Measurements from ENCODE around the gene LIMCH1.

DNA sequence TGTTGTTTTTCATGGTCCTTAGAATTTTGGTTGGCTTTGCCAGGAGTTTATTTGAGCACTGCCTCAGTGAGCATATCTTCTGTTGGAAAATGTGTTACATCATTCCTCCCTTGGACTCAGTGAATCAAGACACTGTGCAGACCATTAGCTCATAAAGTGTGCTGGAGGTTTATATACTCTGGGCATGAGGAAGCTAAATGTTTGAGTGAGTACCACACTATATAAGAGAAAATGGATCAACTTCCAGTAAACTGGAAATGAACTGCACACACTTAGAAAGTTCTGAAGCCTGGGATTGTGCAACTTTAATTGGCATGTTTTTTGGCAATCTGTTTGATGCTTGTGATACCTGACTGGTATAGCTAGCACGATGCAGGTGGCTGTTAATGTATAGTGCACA, 75.9 kb downstream of the LIMCH1 start:
- TF ChIP-seq, protein P1, sequence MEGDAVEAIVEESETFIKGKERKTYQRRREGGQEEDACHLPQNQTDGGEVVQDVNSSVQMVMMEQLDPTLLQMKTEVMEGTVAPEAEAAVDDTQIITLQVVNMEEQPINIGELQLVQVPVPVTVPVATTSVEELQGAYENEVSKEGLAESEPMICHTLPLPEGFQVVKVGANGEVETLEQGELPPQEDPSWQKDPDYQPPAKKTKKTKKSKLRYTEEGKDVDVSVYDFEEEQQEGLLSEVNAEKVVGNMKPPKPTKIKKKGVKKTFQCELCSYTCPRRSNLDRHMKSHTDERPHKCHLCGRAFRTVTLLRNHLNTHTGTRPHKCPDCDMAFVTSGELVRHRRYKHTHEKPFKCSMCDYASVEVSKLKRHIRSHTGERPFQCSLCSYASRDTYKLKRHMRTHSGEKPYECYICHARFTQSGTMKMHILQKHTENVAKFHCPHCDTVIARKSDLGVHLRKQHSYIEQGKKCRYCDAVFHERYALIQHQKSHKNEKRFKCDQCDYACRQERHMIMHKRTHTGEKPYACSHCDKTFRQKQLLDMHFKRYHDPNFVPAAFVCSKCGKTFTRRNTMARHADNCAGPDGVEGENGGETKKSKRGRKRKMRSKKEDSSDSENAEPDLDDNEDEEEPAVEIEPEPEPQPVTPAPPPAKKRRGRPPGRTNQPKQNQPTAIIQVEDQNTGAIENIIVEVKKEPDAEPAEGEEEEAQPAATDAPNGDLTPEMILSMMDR (IDR thresholded peaks at IDR 0.05; ENCODE audit: poor library complexity), result no peak
- TF ChIP-seq EZH2phosphoT487 (IDR thresholded peaks at IDR 0.05; ENCODE audit: low read depth, severe bottlenecking, unreplicated experiment), result no peak
- no peak for TF ChIP-seq EZH2 (IDR thresholded peaks at IDR 0.05; ENCODE audit: borderline replicate concordance)

All from hepatocyte (in vitro differentiated cells).